Ishikawa (cell line): ENCODE measurements around the gene SMPX.

Experiments used
- CEBPB ChIP-seq: IDR thresholded peaks from 2 replicates; pipeline ENCODE4 v1.6.1; 2012
- CREB1 ChIP-seq: IDR thresholded peaks from 2 replicates; pipeline ENCODE4 v1.6.1; 2012; ENCODE audit warnings: low read depth
- EGR1 ChIP-seq: IDR thresholded peaks from 2 replicates; pipeline ENCODE4 v1.6.1; 2012
- EP300 ChIP-seq: IDR thresholded peaks from 2 replicates; pipeline ENCODE4 v1.6.1; 2012; ENCODE audit warnings: borderline replicate concordance
- FOXM1 ChIP-seq: IDR thresholded peaks from 2 replicates; pipeline ENCODE4 v1.6.1; 2012; ENCODE audit warnings: low read depth, borderline replicate concordance
- MAX ChIP-seq: IDR thresholded peaks from 2 replicates; pipeline ENCODE4 v1.6.1; 2012
- NFIC ChIP-seq: IDR thresholded peaks from 2 replicates; pipeline ENCODE4 v1.6.1; 2012
- RAD21 ChIP-seq: IDR thresholded peaks from 2 replicates; pipeline ENCODE4 v1.6.1; 2012; ENCODE audit warnings: low read depth
- TAF1 ChIP-seq: IDR thresholded peaks from 2 replicates; pipeline ENCODE4 v1.6.1; 2012; ENCODE audit warnings: low read depth, mild to moderate bottlenecking
- TCF12 ChIP-seq: IDR thresholded peaks from 2 replicates; pipeline ENCODE4 v1.6.1; 2012; ENCODE audit warnings: low read depth
- TEAD4 ChIP-seq: IDR thresholded peaks from 2 replicates; pipeline ENCODE4 v1.6.1; 2012
- YY1 ChIP-seq: IDR thresholded peaks from 2 replicates; pipeline ENCODE4 v1.6.1; 2012; ENCODE audit warnings: low read depth
- ZBTB7A ChIP-seq: IDR thresholded peaks from 2 replicates; pipeline ENCODE4 v1.6.1; 2012; ENCODE audit warnings: low read depth
- TF ChIP-seq, protein P1 (sequence below): IDR thresholded peaks from 2 replicates; pipeline ENCODE4 v1.6.1; 2012; ENCODE audit warnings: low read depth, mild to moderate bottlenecking
- TF ChIP-seq, protein P2 (sequence below): IDR thresholded peaks from 2 replicates; pipeline ENCODE4 v1.6.1; 2012

Gene SMPX

GRCh38 chrX:21721195-21721594 lies 36.7 kb downstream of the SMPX start:
- TF ChIP-seq TAF1: no peak
- TF ChIP-seq TCF12: no peak

GRCh38 chrX:21718575-21718974 lies 39.3 kb downstream of the SMPX start:
- TF ChIP-seq FOXM1 (no peak), TCF12 (no peak), CEBPB (no peak), TEAD4 (no peak), NFIC (no peak), EP300 (no peak), TAF1 (no peak)
- TF ChIP-seq, protein P1, sequence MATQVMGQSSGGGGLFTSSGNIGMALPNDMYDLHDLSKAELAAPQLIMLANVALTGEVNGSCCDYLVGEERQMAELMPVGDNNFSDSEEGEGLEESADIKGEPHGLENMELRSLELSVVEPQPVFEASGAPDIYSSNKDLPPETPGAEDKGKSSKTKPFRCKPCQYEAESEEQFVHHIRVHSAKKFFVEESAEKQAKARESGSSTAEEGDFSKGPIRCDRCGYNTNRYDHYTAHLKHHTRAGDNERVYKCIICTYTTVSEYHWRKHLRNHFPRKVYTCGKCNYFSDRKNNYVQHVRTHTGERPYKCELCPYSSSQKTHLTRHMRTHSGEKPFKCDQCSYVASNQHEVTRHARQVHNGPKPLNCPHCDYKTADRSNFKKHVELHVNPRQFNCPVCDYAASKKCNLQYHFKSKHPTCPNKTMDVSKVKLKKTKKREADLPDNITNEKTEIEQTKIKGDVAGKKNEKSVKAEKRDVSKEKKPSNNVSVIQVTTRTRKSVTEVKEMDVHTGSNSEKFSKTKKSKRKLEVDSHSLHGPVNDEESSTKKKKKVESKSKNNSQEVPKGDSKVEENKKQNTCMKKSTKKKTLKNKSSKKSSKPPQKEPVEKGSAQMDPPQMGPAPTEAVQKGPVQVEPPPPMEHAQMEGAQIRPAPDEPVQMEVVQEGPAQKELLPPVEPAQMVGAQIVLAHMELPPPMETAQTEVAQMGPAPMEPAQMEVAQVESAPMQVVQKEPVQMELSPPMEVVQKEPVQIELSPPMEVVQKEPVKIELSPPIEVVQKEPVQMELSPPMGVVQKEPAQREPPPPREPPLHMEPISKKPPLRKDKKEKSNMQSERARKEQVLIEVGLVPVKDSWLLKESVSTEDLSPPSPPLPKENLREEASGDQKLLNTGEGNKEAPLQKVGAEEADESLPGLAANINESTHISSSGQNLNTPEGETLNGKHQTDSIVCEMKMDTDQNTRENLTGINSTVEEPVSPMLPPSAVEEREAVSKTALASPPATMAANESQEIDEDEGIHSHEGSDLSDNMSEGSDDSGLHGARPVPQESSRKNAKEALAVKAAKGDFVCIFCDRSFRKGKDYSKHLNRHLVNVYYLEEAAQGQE: no peak

DNA sequence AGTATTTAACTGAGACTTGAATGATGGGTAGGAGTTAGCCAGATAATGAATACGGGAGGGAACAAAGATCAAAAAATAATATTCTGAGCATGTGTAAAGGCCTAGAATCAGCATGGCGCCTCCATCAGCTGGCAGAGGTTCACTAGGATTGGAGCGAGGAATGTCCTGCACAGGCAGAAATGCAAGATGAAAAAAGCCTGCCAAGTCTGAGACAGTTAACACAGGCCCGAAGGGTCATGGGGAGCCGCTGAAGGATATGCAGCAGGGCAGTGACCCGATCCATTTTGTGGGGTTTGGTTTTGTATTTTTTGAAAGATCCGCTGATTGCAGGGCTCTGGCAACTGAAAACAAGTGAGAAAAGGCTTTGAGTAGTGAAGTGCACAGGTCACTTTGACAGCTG lies 40.1 kb downstream of the SMPX start:
- TF ChIP-seq MAX (no peak), TEAD4 (no peak), ZBTB7A (no peak), RAD21 (no peak), EP300 (no peak), CEBPB (no peak), TAF1 (no peak), TCF12 (no peak), EGR1 (no peak), YY1 (no peak), NFIC (no peak), FOXM1 (no peak), CREB1 (no peak)
- TF ChIP-seq, protein P2, sequence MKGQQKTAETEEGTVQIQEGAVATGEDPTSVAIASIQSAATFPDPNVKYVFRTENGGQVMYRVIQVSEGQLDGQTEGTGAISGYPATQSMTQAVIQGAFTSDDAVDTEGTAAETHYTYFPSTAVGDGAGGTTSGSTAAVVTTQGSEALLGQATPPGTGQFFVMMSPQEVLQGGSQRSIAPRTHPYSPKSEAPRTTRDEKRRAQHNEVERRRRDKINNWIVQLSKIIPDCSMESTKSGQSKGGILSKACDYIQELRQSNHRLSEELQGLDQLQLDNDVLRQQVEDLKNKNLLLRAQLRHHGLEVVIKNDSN: no peak
- TF ChIP-seq, protein P1: no peak

GRCh38 chrX:21715825-21716224 lies 42.1 kb downstream of the SMPX start:
- TF ChIP-seq YY1 (no peak), TEAD4 (no peak), ZBTB7A (no peak), CREB1 (no peak), MAX (no peak), FOXM1 (no peak), CEBPB (no peak), TAF1 (no peak), EGR1 (no peak), RAD21 (no peak)
- TF ChIP-seq, protein P1: no peak

GRCh38 chrX:21715337-21715736 lies 42.6 kb downstream of the SMPX start:
- TF ChIP-seq ZBTB7A: no peak
- no peak for TF ChIP-seq CEBPB
- TF ChIP-seq MAX: no peak
- no peak for TF ChIP-seq CREB1
- no peak for TF ChIP-seq TAF1
- TF ChIP-seq TEAD4: no peak
- no peak for TF ChIP-seq EP300
- TF ChIP-seq TCF12: no peak
- TF ChIP-seq FOXM1: no peak
- TF ChIP-seq, protein P2: no peak
- TF ChIP-seq NFIC: no peak
- no peak for TF ChIP-seq YY1
- no peak for TF ChIP-seq EGR1
- TF ChIP-seq, protein P1: no peak
